Esophagus muscularis mucosa (tissue), 4 donors: ENCODE results near the gene HDLBP.

Source experiments
- EP300 ChIP-seq: sonication (generic); formaldehyde crosslinking; IDR thresholded peaks from one replicate; pipeline ENCODE4 v1.6.1; 2017; ENCODE audit warnings: antibody characterized with exemption
- POLR2A ChIP-seq: fragments of 450-650 bp; IDR thresholded peaks from one replicate; pipeline ENCODE4 v1.6.1; 2017; ENCODE audit warnings: antibody characterized with exemption, moderate library complexity, mild to moderate bottlenecking, low read depth
- POLR2AphosphoS5 ChIP-seq, 2 donors: sonication (generic); formaldehyde crosslinking; IDR thresholded peaks; one replicate each; pipeline ENCODE4 v1.6.1; 2017; ENCODE audit warnings: antibody characterized with exemption in 2 of 2
- TF ChIP-seq, protein P1 (sequence below), 3 experiments: fragments of 200-600 bp in 2 of 3; fragments of 450-650 bp in 1 of 3; sonication (generic) in 2 of 3; IDR thresholded peaks; one replicate each; pipeline ENCODE4 v1.5.1; 2017 to 2019; ENCODE audit warnings: antibody characterized with exemption in 3 of 3, mild to moderate bottlenecking in 2 of 3, moderate library complexity in 1 of 3

DNA sequence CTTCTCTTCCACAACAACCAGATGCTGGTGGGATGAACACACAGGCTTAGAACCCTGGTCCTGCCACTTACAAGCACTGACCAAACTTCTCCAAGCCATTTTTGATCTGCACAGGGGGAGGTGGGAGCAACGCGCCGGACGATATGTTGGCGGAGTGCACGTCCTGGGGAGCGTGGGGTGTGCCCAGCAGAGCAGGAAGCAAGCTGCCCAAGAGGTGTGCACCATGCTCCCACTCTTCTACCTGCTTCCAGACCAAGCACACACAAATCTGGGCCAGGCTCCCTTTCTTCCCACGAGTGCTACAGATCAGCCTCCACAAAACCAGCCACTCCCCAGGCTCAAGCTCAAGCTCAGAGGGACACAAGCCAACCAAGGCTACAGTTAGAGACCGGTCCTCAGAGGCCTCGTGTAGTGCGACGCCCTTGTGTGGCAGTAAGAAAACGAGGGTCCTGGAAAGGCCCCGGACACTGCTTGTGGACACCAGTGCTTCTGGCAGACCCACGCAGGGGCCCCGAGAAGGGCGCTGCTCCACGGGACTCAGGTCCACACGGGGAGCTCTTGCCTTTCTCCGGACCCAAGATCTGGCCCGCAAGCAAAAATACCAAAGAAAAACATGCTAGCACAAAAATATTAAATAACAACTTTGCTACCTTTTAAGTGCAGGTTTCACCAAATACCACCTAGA is 75.0 kb downstream of the HDLBP start:
- TF ChIP-seq POLR2A, result no peak
- TF ChIP-seq, protein P1, sequence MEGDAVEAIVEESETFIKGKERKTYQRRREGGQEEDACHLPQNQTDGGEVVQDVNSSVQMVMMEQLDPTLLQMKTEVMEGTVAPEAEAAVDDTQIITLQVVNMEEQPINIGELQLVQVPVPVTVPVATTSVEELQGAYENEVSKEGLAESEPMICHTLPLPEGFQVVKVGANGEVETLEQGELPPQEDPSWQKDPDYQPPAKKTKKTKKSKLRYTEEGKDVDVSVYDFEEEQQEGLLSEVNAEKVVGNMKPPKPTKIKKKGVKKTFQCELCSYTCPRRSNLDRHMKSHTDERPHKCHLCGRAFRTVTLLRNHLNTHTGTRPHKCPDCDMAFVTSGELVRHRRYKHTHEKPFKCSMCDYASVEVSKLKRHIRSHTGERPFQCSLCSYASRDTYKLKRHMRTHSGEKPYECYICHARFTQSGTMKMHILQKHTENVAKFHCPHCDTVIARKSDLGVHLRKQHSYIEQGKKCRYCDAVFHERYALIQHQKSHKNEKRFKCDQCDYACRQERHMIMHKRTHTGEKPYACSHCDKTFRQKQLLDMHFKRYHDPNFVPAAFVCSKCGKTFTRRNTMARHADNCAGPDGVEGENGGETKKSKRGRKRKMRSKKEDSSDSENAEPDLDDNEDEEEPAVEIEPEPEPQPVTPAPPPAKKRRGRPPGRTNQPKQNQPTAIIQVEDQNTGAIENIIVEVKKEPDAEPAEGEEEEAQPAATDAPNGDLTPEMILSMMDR (IDR thresholded peaks at IDR 0.05), result no peak
- no peak for TF ChIP-seq POLR2AphosphoS5 (IDR thresholded peaks at IDR 0.05)
- no peak for TF ChIP-seq EP300
